ENCODE measurements around the gene TM9SF2.
"Not testable (repeated sequence)": the region's sequence is repeated elsewhere in the genome, so short reads cannot be mapped to it uniquely, and the experiment has no call there.

TM9SF2 gene

DNA sequence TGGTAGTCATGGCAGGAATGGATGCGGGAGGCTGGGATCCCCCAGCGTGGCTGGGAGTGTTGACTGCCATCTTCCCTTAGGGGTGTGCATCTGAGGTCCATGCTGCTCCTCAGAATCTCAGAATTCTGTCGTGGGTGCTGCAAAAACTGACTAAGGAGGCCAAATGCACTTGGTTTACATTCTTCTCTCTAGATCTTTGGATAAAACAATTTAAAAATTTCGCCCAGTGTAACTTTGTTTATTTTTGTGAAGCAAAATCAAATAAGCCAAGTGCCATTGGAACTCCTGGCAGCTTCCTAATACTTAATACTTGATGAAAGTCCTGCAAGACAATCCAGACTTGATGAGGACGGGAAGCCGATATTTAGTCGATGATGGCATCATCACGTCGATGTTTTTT is 27.8 kb upstream of the TM9SF2 start:
- TF ChIP-seq, protein P1, sequence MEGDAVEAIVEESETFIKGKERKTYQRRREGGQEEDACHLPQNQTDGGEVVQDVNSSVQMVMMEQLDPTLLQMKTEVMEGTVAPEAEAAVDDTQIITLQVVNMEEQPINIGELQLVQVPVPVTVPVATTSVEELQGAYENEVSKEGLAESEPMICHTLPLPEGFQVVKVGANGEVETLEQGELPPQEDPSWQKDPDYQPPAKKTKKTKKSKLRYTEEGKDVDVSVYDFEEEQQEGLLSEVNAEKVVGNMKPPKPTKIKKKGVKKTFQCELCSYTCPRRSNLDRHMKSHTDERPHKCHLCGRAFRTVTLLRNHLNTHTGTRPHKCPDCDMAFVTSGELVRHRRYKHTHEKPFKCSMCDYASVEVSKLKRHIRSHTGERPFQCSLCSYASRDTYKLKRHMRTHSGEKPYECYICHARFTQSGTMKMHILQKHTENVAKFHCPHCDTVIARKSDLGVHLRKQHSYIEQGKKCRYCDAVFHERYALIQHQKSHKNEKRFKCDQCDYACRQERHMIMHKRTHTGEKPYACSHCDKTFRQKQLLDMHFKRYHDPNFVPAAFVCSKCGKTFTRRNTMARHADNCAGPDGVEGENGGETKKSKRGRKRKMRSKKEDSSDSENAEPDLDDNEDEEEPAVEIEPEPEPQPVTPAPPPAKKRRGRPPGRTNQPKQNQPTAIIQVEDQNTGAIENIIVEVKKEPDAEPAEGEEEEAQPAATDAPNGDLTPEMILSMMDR (IDR thresholded peaks at IDR 0.05; ENCODE audit: low read depth, low read length), result no peak
- no peak for DNase-seq (ENCODE audit: low read depth in 2 of 2)
- H3K4me3 ChIP-seq (replicated peaks in 1 of 2; ENCODE audit: low read depth in 2 of 2, low read length in 2 of 2), result no peak overlapping the region

DNA sequence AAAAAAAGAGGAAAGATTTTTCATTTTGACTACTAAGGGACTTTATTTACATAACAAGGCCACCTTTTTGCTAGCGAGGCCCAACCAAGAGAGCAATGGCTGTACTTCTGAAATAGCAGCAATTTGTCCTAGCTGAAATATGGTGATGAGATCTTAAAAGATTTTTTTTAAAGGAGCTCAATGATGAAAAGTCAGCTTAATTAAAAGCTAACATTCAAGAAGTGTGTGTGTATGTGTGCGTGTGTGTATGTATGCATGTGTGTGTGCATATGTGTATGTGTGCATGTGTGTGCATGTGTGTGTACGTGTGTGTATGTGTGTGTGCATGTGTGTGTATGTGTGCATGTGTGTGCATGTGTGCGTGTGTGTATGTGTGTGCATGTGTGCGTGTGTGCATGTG is 24.6 kb upstream of the TM9SF2 start:
- no peak for DNase-seq (ENCODE audit: low read depth in 2 of 2)
- TF ChIP-seq, protein P1 (IDR thresholded peaks at IDR 0.05; ENCODE audit: low read depth, low read length), result no peak
- H3K4me3 ChIP-seq (replicated peaks in 1 of 2; ENCODE audit: low read depth in 2 of 2, low read length in 2 of 2), result no peak overlapping the region

DNA sequence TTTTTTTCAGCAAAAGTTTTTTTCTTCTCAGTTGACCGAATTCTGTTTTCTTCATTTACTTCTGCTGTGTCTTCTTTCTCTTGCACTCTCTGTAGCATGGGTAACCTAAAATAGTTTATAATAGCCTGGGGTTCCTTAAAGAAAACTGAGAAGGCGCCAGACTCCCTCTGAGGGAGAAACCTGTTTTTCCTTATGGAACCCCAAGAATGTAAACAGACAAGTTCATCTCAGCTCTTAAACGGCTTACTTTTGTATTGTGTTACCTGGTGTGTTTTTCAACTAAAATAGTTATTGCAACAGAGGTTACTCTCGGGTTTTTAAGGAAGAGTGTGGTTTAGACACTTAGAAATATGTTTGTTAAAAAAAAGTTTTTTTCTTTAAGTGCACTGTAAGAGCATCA is 23.8 kb upstream of the TM9SF2 start:
- H3K4me3 ChIP-seq (replicated peaks in 1 of 2; ENCODE audit: low read depth in 2 of 2, low read length in 2 of 2), result no peak overlapping the region
- TF ChIP-seq, protein P1 (IDR thresholded peaks at IDR 0.05; ENCODE audit: low read depth, low read length), result no peak
- no peak for DNase-seq (ENCODE audit: low read depth in 2 of 2)

GRCh38 chr13:99481366-99481765 is 19.9 kb upstream of the TM9SF2 start:
- H3K4me3 ChIP-seq (replicated peaks in 1 of 2; ENCODE audit: low read depth in 2 of 2, low read length in 2 of 2), result no peak overlapping the region
- TF ChIP-seq, protein P1 (IDR thresholded peaks at IDR 0.05; ENCODE audit: low read depth, low read length), result no peak
- no peak for DNase-seq (ENCODE audit: low read depth in 2 of 2)

- peak; percentile 74 to 84 for DNase-seq (ENCODE audit: low read depth in 2 of 2)
- H3K4me3 ChIP-seq (replicated peaks in 1 of 2; ENCODE audit: low read depth in 2 of 2, low read length in 2 of 2), result no peak overlapping the region
- TF ChIP-seq, protein P1 (IDR thresholded peaks at IDR 0.05; ENCODE audit: low read depth, low read length), result no peak
These were observed 16.8 kb upstream of the TM9SF2 start for GRCh38 chr13:99484473-99484872.

- no peak for DNase-seq (ENCODE audit: low read depth in 2 of 2)
- TF ChIP-seq, protein P1 (IDR thresholded peaks at IDR 0.05; ENCODE audit: low read depth, low read length), result no peak
- H3K4me3 ChIP-seq (replicated peaks in 1 of 2; ENCODE audit: low read depth in 2 of 2, low read length in 2 of 2), result no peak overlapping the region
These were observed 14.3 kb upstream of the TM9SF2 start for GRCh38 chr13:99486996-99487395.

DNA sequence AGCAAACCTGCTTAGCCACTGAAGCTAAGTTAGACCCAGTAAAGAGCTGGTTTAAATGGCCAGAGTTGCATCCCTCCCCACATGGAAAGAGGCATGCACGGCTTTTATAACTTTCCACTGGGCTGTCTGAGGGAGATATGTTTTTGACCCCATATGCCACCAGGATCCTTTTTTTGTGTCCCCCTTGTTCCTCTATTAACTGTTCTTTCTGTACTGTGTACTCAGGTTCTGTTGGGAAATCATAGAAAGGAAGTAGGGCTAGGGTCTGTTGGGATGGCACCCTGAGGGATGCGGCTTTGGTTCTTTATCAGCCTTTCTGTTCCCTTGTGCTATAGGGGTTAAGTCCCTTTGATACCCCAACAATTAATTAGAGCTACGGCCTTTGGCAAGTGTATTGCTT is 12.2 kb upstream of the TM9SF2 start:
- H3K4me3 ChIP-seq (replicated peaks in 1 of 2; ENCODE audit: low read depth in 2 of 2, low read length in 2 of 2), result no peak overlapping the region
- DNase-seq (ENCODE audit: low read depth in 2 of 2), result no peak
- TF ChIP-seq, protein P1 (IDR thresholded peaks at IDR 0.05; ENCODE audit: low read depth, low read length), result no peak

GRCh38 chr13:99491750-99492149 is 9.5 kb upstream of the TM9SF2 start:
- not testable (repeated sequence) for DNase-seq (ENCODE audit: low read depth in 2 of 2); H3K4me3 ChIP-seq (replicated peaks in 1 of 2; ENCODE audit: low read depth in 2 of 2, low read length in 2 of 2)

Data from cardiac fibroblast (primary cell).